ENCODE measurements around the gene OPN1SW.

GRCh38 chr7:128747327-128748079 lies 28.1 kb downstream of the OPN1SW start:
- no peak for TF ChIP-seq CTCF (IDR thresholded peaks at IDR 0.05)
- no peak for TF ChIP-seq POLR2A (IDR thresholded peaks at IDR 0.05)
